Measurements from ENCODE around the gene RXRA.

Gene RXRA

GRCh38 chr9:134455021-134455471 lies 128.8 kb downstream of the RXRA start:
- DNase-seq (no peak), ATAC-seq (no peak)

GRCh38 chr9:134455537-134455933 lies 129.3 kb downstream of the RXRA start:
- no peak for ATAC-seq
- no peak for DNase-seq

GRCh38 chr9:134455934-134456755 lies 129.9 kb downstream of the RXRA start:
- peak; percentile 71 for ATAC-seq
- peak; percentile 80 for DNase-seq

- ATAC-seq: no peak
These were observed 130.6 kb downstream of the RXRA start for GRCh38 chr9:134456756-134457305.

GRCh38 chr9:134457321-134458206 lies 131.3 kb downstream of the RXRA start:
- DNase-seq (no peak), ATAC-seq (no peak)

More at GRCh38 chr9:134456756-134457305, 130.6 kb downstream of the RXRA start:
- no peak for DNase-seq

- DNase-seq (peak; percentile 44), ATAC-seq (peak; percentile 41)
These were observed 132.2 kb downstream of the RXRA start for GRCh38 chr9:134458207-134459108.

- peak; percentile 37 for DNase-seq
- no peak for ATAC-seq
These were observed 132.9 kb downstream of the RXRA start for GRCh38 chr9:134459164-134459563.

GRCh38 chr9:134459573-134459972 lies 133.3 kb downstream of the RXRA start:
- DNase-seq (no peak), ATAC-seq (no peak)

GRCh38 chr9:134460206-134460605 lies 134.0 kb downstream of the RXRA start:
- DNase-seq: no peak
- no peak for ATAC-seq

- ATAC-seq: no peak
- no peak for DNase-seq
These were observed 134.6 kb downstream of the RXRA start for GRCh38 chr9:134460896-134461295.

- ATAC-seq (no peak), DNase-seq (no peak)
These were observed 135.2 kb downstream of the RXRA start for GRCh38 chr9:134461426-134461982.

GRCh38 chr9:134462318-134462717 lies 136.1 kb downstream of the RXRA start:
- no peak for DNase-seq
- ATAC-seq: no peak

- DNase-seq (no peak), ATAC-seq (no peak)
These were observed 137.0 kb downstream of the RXRA start for GRCh38 chr9:134463280-134463679.

- ATAC-seq (no peak), DNase-seq (no peak)
These were observed 140.8 kb downstream of the RXRA start for GRCh38 chr9:134466869-134467616.

GRCh38 chr9:134468358-134468757 lies 142.1 kb downstream of the RXRA start:
- DNase-seq (no peak), ATAC-seq (no peak)

- no peak for DNase-seq
- no peak for ATAC-seq
These were observed 143.0 kb downstream of the RXRA start for GRCh38 chr9:134469041-134469875.

GRCh38 chr9:134472256-134472655 lies 146.0 kb downstream of the RXRA start:
- DNase-seq (no peak), ATAC-seq (no peak)

- no peak for DNase-seq
- no peak for ATAC-seq
These were observed 147.1 kb downstream of the RXRA start for GRCh38 chr9:134473141-134474054.

- ATAC-seq: no peak
- no peak for DNase-seq
These were observed 147.8 kb downstream of the RXRA start for GRCh38 chr9:134474055-134474370.

All from stimulated activated naive CD8-positive, alpha-beta T cell treated with anti-CD3 and anti-CD28 coated beads, Interleukin-15, Interleukin-2, amounts not matched to agents 100 U/mL and 50 U/mL, for 24 hours (primary cell).